ENCODE data around the gene SLC38A9.

DNA sequence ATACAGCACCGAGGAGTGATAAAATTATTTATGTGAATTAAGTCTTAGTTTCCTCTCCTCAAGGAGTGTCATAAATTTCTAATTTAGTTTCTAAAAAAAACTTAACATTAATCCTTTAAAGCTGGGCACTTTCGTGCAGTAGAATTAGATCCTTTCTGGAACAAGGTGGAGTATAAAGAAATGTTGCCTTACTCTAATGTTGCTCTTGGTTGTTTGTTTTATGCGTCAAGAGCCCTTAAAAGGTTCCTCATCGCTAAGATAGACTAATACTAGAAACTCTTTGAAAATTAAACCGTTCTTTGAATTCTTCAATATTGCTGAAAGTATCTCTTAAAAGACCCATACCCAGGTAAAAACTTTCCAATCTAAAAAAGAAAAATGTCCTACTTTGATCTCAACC, 93.8 kb downstream of the SLC38A9 start:
- TF ChIP-seq, protein P1, sequence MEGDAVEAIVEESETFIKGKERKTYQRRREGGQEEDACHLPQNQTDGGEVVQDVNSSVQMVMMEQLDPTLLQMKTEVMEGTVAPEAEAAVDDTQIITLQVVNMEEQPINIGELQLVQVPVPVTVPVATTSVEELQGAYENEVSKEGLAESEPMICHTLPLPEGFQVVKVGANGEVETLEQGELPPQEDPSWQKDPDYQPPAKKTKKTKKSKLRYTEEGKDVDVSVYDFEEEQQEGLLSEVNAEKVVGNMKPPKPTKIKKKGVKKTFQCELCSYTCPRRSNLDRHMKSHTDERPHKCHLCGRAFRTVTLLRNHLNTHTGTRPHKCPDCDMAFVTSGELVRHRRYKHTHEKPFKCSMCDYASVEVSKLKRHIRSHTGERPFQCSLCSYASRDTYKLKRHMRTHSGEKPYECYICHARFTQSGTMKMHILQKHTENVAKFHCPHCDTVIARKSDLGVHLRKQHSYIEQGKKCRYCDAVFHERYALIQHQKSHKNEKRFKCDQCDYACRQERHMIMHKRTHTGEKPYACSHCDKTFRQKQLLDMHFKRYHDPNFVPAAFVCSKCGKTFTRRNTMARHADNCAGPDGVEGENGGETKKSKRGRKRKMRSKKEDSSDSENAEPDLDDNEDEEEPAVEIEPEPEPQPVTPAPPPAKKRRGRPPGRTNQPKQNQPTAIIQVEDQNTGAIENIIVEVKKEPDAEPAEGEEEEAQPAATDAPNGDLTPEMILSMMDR (IDR thresholded peaks at IDR 0.05; ENCODE audit: low read depth, low read length, missing input control), result no peak
- TF ChIP-seq, protein P2, sequence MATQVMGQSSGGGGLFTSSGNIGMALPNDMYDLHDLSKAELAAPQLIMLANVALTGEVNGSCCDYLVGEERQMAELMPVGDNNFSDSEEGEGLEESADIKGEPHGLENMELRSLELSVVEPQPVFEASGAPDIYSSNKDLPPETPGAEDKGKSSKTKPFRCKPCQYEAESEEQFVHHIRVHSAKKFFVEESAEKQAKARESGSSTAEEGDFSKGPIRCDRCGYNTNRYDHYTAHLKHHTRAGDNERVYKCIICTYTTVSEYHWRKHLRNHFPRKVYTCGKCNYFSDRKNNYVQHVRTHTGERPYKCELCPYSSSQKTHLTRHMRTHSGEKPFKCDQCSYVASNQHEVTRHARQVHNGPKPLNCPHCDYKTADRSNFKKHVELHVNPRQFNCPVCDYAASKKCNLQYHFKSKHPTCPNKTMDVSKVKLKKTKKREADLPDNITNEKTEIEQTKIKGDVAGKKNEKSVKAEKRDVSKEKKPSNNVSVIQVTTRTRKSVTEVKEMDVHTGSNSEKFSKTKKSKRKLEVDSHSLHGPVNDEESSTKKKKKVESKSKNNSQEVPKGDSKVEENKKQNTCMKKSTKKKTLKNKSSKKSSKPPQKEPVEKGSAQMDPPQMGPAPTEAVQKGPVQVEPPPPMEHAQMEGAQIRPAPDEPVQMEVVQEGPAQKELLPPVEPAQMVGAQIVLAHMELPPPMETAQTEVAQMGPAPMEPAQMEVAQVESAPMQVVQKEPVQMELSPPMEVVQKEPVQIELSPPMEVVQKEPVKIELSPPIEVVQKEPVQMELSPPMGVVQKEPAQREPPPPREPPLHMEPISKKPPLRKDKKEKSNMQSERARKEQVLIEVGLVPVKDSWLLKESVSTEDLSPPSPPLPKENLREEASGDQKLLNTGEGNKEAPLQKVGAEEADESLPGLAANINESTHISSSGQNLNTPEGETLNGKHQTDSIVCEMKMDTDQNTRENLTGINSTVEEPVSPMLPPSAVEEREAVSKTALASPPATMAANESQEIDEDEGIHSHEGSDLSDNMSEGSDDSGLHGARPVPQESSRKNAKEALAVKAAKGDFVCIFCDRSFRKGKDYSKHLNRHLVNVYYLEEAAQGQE (IDR thresholded peaks at IDR 0.05), result no peak
- TF ChIP-seq, protein P3, sequence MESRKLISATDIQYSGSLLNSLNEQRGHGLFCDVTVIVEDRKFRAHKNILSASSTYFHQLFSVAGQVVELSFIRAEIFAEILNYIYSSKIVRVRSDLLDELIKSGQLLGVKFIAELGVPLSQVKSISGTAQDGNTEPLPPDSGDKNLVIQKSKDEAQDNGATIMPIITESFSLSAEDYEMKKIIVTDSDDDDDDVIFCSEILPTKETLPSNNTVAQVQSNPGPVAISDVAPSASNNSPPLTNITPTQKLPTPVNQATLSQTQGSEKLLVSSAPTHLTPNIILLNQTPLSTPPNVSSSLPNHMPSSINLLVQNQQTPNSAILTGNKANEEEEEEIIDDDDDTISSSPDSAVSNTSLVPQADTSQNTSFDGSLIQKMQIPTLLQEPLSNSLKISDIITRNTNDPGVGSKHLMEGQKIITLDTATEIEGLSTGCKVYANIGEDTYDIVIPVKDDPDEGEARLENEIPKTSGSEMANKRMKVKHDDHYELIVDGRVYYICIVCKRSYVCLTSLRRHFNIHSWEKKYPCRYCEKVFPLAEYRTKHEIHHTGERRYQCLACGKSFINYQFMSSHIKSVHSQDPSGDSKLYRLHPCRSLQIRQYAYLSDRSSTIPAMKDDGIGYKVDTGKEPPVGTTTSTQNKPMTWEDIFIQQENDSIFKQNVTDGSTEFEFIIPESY (IDR thresholded peaks at IDR 0.05), result no peak
- no peak for TF ChIP-seq NR2F2 (IDR thresholded peaks at IDR 0.05)
- TF ChIP-seq RAD21 (IDR thresholded peaks at IDR 0.05), result no peak
- no peak for TF ChIP-seq TAF1 (conservative IDR thresholded peaks at IDR 0.05)
- no peak for TF ChIP-seq JUND (IDR thresholded peaks at IDR 0.05)
- TF ChIP-seq, protein P4, sequence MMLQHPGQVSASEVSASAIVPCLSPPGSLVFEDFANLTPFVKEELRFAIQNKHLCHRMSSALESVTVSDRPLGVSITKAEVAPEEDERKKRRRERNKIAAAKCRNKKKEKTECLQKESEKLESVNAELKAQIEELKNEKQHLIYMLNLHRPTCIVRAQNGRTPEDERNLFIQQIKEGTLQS (IDR thresholded peaks at IDR 0.05), result no peak
- TF ChIP-seq GABPA (IDR thresholded peaks at IDR 0.05 in 1 of 2, conservative IDR thresholded peaks at IDR 0.05 in 1 of 2), result no peak
- no peak for TF ChIP-seq YY1 (IDR thresholded peaks at IDR 0.05)
- no peak for TF ChIP-seq FOXA2 (IDR thresholded peaks at IDR 0.05)
- TF ChIP-seq, protein P5, sequence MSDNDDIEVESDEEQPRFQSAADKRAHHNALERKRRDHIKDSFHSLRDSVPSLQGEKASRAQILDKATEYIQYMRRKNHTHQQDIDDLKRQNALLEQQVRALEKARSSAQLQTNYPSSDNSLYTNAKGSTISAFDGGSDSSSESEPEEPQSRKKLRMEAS (IDR thresholded peaks at IDR 0.05), result no peak
- no peak for TF ChIP-seq EGR1 (IDR thresholded peaks at IDR 0.05; ENCODE audit: low read depth in 2 of 2)
- no peak for TF ChIP-seq RXRA (IDR thresholded peaks at IDR 0.05)

Data from liver (tissue), 3 donors.